ENCODE results near the gene EEFSEC.

EEFSEC gene

GRCh38 chr3:128416578-128417211 is 263.4 kb downstream of the EEFSEC start:
- 67 to 82% methylated on average over 12 of the region's 12 CpGs for WGBS, 2 experiments
- peaks cover 2% of the 10 kb centered on the region for H3K9me3 ChIP-seq (ENCODE audit: control insufficient read depth, low read length)
- H3K36me3 ChIP-seq (ENCODE audit: control insufficient read depth, insufficient read depth, low read length): no peaks in the 10 kb centered on the region

GRCh38 chr3:128418900-128419299 is 265.6 kb downstream of the EEFSEC start:
- H3K4me3 ChIP-seq (ENCODE audit: insufficient read depth, low read depth, low read length): no peak overlapping the region
- H3K27ac ChIP-seq (ENCODE audit: insufficient read depth, low read depth, low read length, poor library complexity, severe bottlenecking): no peak overlapping the region
- H3K27me3 ChIP-seq (ENCODE audit: control insufficient read depth, insufficient read depth, low read length, poor library complexity, severe bottlenecking): no peaks in the 10 kb centered on the region
- H3K4me1 ChIP-seq (ENCODE audit: control insufficient read depth, insufficient read depth, low read length): peaks cover 11% of the 10 kb centered on the region
- 93 to 97% methylated on average over 2 of the region's 2 CpGs for WGBS, 2 experiments
- no peaks in the 10 kb centered on the region for H3K36me3 ChIP-seq (ENCODE audit: control insufficient read depth, insufficient read depth, low read length)
- H3K9me3 ChIP-seq (ENCODE audit: control insufficient read depth, low read length): peaks cover 2% of the 10 kb centered on the region

More at GRCh38 chr3:128416578-128417211, 263.4 kb downstream of the EEFSEC start:
- no peaks in the 10 kb centered on the region for H3K27me3 ChIP-seq (ENCODE audit: control insufficient read depth, insufficient read depth, low read length, poor library complexity, severe bottlenecking)
- peaks cover 24% of the 10 kb centered on the region for H3K4me1 ChIP-seq (ENCODE audit: control insufficient read depth, insufficient read depth, low read length)
- no peak overlapping the region for H3K4me3 ChIP-seq (ENCODE audit: insufficient read depth, low read depth, low read length)
- no peak overlapping the region for H3K27ac ChIP-seq (ENCODE audit: insufficient read depth, low read depth, low read length, poor library complexity, severe bottlenecking)

- Histone ChIP-seq H3K27me3 (ENCODE audit: control insufficient read depth, insufficient read depth, low read length, poor library complexity, severe bottlenecking) (no peaks in the 10 kb centered on the region), H3K36me3 (ENCODE audit: control insufficient read depth, insufficient read depth, low read length) (no peaks in the 10 kb centered on the region), H3K9me3 (ENCODE audit: control insufficient read depth, low read length) (peaks cover 2% of the 10 kb centered on the region), H3K4me1 (ENCODE audit: control insufficient read depth, insufficient read depth, low read length) (peaks cover 11% of the 10 kb centered on the region), H3K27ac (ENCODE audit: insufficient read depth, low read depth, low read length, poor library complexity, severe bottlenecking) (no peak overlapping the region), H3K4me3 (ENCODE audit: insufficient read depth, low read depth, low read length) (no peak overlapping the region)
- WGBS, 2 experiments: 94 to 97% methylated on average over 4 of the region's 4 CpGs
Measured at GRCh38 chr3:128419311-128419710, 266.0 kb downstream of the EEFSEC start.

- H3K27ac ChIP-seq (ENCODE audit: insufficient read depth, low read depth, low read length, poor library complexity, severe bottlenecking): no peak overlapping the region
- H3K9me3 ChIP-seq (ENCODE audit: control insufficient read depth, low read length): peaks cover 2% of the 10 kb centered on the region
- peaks cover 11% of the 10 kb centered on the region for H3K4me1 ChIP-seq (ENCODE audit: control insufficient read depth, insufficient read depth, low read length)
- peaks cover 5% of the 10 kb centered on the region for H3K27me3 ChIP-seq (ENCODE audit: control insufficient read depth, insufficient read depth, low read length, poor library complexity, severe bottlenecking)
- WGBS, 2 experiments: 89 to 90% methylated on average over 7 of the region's 7 CpGs
- H3K36me3 ChIP-seq (ENCODE audit: control insufficient read depth, insufficient read depth, low read length): no peaks in the 10 kb centered on the region
- no peak overlapping the region for H3K4me3 ChIP-seq (ENCODE audit: insufficient read depth, low read depth, low read length)
Measured at GRCh38 chr3:128420289-128420688, 267.0 kb downstream of the EEFSEC start.

- Histone ChIP-seq H3K27me3 (ENCODE audit: control insufficient read depth, insufficient read depth, low read length, poor library complexity, severe bottlenecking) (peaks cover 11% of the 10 kb centered on the region), H3K4me3 (ENCODE audit: insufficient read depth, low read depth, low read length) (no peak overlapping the region), H3K27ac (ENCODE audit: insufficient read depth, low read depth, low read length, poor library complexity, severe bottlenecking) (no peak overlapping the region), H3K4me1 (ENCODE audit: control insufficient read depth, insufficient read depth, low read length) (peaks cover 11% of the 10 kb centered on the region), H3K36me3 (ENCODE audit: control insufficient read depth, insufficient read depth, low read length) (no peaks in the 10 kb centered on the region), H3K9me3 (ENCODE audit: control insufficient read depth, low read length) (peaks cover 2% of the 10 kb centered on the region)
- 92 to 93% methylated on average over 12 of the region's 12 CpGs for WGBS, 2 experiments
Measured at GRCh38 chr3:128420720-128421438, 267.6 kb downstream of the EEFSEC start.

- Histone ChIP-seq H3K4me3 (ENCODE audit: insufficient read depth, low read depth, low read length) (no peak overlapping the region), H3K9me3 (ENCODE audit: control insufficient read depth, low read length) (peaks cover 2% of the 10 kb centered on the region), H3K36me3 (ENCODE audit: control insufficient read depth, insufficient read depth, low read length) (no peaks in the 10 kb centered on the region), H3K4me1 (ENCODE audit: control insufficient read depth, insufficient read depth, low read length) (peaks cover 10% of the 10 kb centered on the region), H3K27ac (ENCODE audit: insufficient read depth, low read depth, low read length, poor library complexity, severe bottlenecking) (no peak overlapping the region), H3K27me3 (ENCODE audit: control insufficient read depth, insufficient read depth, low read length, poor library complexity, severe bottlenecking) (peaks cover 16% of the 10 kb centered on the region)
- 88% methylated on average over 11 of the region's 11 CpGs for WGBS, 2 experiments
Measured at GRCh38 chr3:128421439-128421836, 268.2 kb downstream of the EEFSEC start.

GRCh38 chr3:128421966-128422365 is 268.7 kb downstream of the EEFSEC start:
- no peak overlapping the region for H3K27ac ChIP-seq (ENCODE audit: insufficient read depth, low read depth, low read length, poor library complexity, severe bottlenecking)
- 90% methylated on average over 7 of the region's 7 CpGs for WGBS, 2 experiments
- peaks cover 8% of the 10 kb centered on the region for H3K4me1 ChIP-seq (ENCODE audit: control insufficient read depth, insufficient read depth, low read length)
- no peaks in the 10 kb centered on the region for H3K36me3 ChIP-seq (ENCODE audit: control insufficient read depth, insufficient read depth, low read length)
- no peak overlapping the region for H3K4me3 ChIP-seq (ENCODE audit: insufficient read depth, low read depth, low read length)
- H3K9me3 ChIP-seq (ENCODE audit: control insufficient read depth, low read length): peaks cover 2% of the 10 kb centered on the region
- peaks cover 21% of the 10 kb centered on the region for H3K27me3 ChIP-seq (ENCODE audit: control insufficient read depth, insufficient read depth, low read length, poor library complexity, severe bottlenecking)

GRCh38 chr3:128422762-128423524 is 269.7 kb downstream of the EEFSEC start:
- peaks cover 31% of the 10 kb centered on the region for H3K27me3 ChIP-seq (ENCODE audit: control insufficient read depth, insufficient read depth, low read length, poor library complexity, severe bottlenecking)
- WGBS, 2 experiments: 87 to 91% methylated on average over 3 of the region's 3 CpGs
- no peak overlapping the region for H3K27ac ChIP-seq (ENCODE audit: insufficient read depth, low read depth, low read length, poor library complexity, severe bottlenecking)
- peaks cover 4% of the 10 kb centered on the region for H3K4me1 ChIP-seq (ENCODE audit: control insufficient read depth, insufficient read depth, low read length)
- no peak overlapping the region for H3K4me3 ChIP-seq (ENCODE audit: insufficient read depth, low read depth, low read length)
- H3K36me3 ChIP-seq (ENCODE audit: control insufficient read depth, insufficient read depth, low read length): no peaks in the 10 kb centered on the region
- peaks cover 2% of the 10 kb centered on the region for H3K9me3 ChIP-seq (ENCODE audit: control insufficient read depth, low read length)

- Histone ChIP-seq H3K27ac (ENCODE audit: insufficient read depth, low read depth, low read length, poor library complexity, severe bottlenecking) (no peak overlapping the region), H3K9me3 (ENCODE audit: control insufficient read depth, low read length) (peaks cover 2% of the 10 kb centered on the region), H3K36me3 (ENCODE audit: control insufficient read depth, insufficient read depth, low read length) (no peaks in the 10 kb centered on the region), H3K4me3 (ENCODE audit: insufficient read depth, low read depth, low read length) (no peak overlapping the region), H3K27me3 (ENCODE audit: control insufficient read depth, insufficient read depth, low read length, poor library complexity, severe bottlenecking) (peaks cover 38% of the 10 kb centered on the region), H3K4me1 (ENCODE audit: control insufficient read depth, insufficient read depth, low read length) (peaks cover 4% of the 10 kb centered on the region)
- WGBS, 2 experiments: 93 to 94% methylated on average over 7 of the region's 7 CpGs
Measured at GRCh38 chr3:128423525-128424147, 270.4 kb downstream of the EEFSEC start.

Data from ectodermal cell (in vitro differentiated cells).